Activated T-helper 1 cell treated with anti-CD3 and anti-CD28 coated beads, Interleukin-2, amount 50 U/mL, for 16 hours (primary cell): ENCODE data around the gene MPV17L2.

Experiments used
- DNase-seq, 2 donors: peaks; one replicate each; pipeline ENCODE4 v3.0.0-alpha.2; 2020; ENCODE audit warnings: low read depth in 1 of 2, low spot score in 1 of 2

The MPV17L2 gene

DNA sequence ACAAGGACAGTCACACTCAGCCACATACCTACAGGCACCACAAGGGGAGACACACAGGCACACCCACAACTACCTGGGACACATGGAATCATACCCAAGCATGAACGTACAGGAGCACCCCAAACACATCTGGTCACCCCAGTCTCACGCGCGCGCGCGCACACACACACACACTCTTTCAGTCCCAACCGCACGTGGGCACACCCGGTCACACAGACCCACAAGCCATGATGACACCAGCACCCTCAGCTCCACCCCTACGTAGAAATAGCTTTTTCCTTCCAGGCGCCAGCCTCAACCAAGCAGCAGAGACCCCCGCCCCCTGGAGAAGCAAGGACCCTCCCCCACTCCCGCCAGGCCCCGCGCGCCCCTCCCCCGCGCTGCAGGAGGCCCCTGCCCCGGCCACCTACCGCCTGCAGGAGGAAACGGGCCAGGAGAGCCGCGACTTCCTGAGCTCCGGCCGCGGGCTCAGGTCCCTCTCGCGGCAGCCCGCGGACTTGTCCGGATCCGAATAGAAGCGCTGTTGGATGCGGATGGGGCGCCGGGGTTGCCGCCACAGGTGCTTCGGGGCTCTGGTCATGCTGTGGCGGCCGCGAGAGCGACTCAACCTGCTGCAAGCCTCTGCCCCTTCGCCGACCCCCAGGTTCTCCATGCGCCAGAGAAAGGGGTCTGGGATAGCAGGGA is 39.7 kb downstream of the MPV17L2 start:
- no peak for DNase-seq

DNA sequence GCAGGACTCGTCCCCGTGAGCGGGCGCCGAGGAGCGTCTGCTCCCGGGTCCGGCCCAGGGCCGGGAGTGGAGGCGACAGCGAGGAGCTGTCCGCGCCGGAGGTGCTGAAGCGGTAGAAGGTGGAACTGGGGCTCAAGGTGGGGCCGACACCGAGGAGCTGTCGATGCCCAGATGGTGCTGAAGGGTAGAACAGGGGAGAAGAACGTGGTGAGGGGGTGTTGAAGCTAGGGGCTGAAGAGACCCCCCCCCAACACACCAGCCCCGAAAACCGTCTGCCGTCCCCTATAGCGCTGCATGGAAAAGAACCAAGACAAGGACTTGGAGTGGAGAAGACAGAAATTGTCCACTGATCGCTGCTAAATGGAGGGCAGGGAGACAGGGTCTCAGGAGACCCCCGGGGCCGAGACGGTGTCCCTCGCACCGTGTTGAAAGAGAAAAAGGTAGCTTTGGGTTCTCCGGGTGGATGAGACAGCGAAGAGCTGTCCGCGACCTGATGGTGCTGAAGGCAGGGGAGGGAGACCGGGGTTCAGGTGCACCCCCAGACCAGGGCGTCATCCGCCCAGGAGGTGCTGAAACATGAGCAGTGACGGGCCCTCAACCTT is 40.3 kb downstream of the MPV17L2 start:
- peak in 1 of 2 donors; percentile 11 for DNase-seq

DNA sequence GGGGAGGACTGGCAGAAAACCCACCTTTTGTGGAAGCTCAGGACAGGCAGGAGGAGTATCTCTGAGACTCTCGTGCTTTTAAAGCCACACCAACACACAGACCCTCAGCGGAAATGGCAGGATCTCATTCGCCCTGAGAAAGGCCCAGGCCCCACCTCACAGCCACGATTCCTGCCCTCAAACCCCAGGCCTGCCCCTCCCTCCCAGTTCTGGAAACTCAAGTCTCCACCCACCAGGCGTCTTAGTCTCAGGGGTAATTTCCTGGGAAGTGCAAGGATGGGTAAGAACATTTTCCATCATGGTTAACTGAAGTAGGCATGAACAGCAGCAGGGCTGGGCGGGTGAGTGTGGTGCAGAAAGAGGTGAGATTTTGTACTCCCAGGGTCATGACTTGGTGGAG is 41.2 kb downstream of the MPV17L2 start:
- DNase-seq = no peak

DNA sequence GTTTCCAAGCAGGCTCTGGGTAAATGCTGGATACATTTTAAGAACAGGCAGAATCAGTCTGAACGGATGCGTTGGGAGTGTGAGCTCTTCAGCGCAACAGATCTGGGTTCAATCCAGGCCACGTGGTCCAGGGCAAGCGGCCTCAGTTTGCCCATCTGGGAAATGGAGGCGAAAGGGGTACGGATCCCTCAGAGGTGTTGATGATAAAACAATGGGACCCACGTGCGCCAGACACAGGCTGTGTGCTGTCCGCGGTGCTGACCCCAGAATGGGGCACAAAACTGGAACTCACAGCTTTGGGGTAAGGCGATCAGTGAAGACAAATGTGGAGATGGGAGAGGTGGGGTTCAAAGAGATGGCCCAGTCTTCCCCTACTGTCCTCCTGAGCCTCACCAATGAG is 46.3 kb downstream of the MPV17L2 start:
- no peak for DNase-seq

DNA sequence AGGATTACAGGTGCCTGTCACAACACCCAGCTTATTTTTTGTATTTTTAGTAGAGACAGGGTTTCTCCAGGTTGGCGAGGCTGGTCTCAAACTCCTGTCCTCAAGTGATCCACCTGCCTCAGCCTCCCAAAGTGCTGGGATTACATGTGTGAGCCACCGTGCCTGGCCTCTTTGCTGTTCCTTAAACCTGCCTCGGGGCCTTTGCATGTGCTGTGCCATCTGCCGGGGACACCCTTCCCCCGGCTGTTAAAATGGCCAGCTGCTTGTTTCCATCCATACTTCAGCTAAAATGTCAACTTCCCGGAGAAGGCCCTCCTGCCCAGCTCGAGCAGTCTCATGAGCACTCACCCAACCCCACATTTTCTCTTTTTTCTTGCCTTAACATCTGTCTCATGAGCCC is 52.3 kb downstream of the MPV17L2 start:
- DNase-seq = no peak
